K562 (cell line): ENCODE data around the gene MAL.

ENCODE experiments used
- CBFB ChIP-seq: sonication (generic); formaldehyde crosslinking; IDR thresholded peaks from 2 replicates; pipeline ENCODE4 v1.4.0; 2020; ENCODE audit warnings: mild to moderate bottlenecking, missing genetic modification reagents
- MYBL2 ChIP-seq, 2 experiments: fragments of 450-650 bp in 1 of 2; sonication (generic) in 1 of 2; formaldehyde crosslinking in 1 of 2; IDR thresholded peaks; 2 replicates each; pipeline versions ENCODE4 v1.6.1 to v1.8.1; 2017 to 2022; ENCODE audit warnings: borderline replicate concordance in 1 of 2, inconsistent platforms in 1 of 2, low read depth in 1 of 2, mild to moderate bottlenecking in 1 of 2, missing genetic modification reagents in 1 of 2, moderate library complexity in 1 of 2
- NCOA1 ChIP-seq: fragments of 450-650 bp; IDR thresholded peaks from 2 replicates; pipeline ENCODE4 v1.6.1; 2016; ENCODE audit warnings: low read depth
- NFYB ChIP-seq: IDR thresholded peaks from 2 replicates; pipeline ENCODE4 v1.6.1; 2011; ENCODE audit warnings: mild to moderate bottlenecking, moderate library complexity; ENCODE audit not compliant: insufficient read length; ENCODE audit errors: extremely low read depth
- SP2 ChIP-seq: IDR thresholded peaks from 2 replicates; pipeline ENCODE4 v1.6.1; 2011; ENCODE audit warnings: mild to moderate bottlenecking, low read depth, low read length, moderate library complexity; ENCODE audit not compliant: poor library complexity, severe bottlenecking; ENCODE audit errors: extremely low read depth
- ZNF143 ChIP-seq: sonication (generic); formaldehyde crosslinking; IDR thresholded peaks from 2 replicates; pipeline ENCODE4 v1.9.0; 2022; ENCODE audit warnings: mild to moderate bottlenecking, missing genetic modification reagents
- ZNF561 ChIP-seq: fragments of 450-650 bp; formaldehyde crosslinking; conservative IDR thresholded peaks from 2 replicates; pipeline ENCODE4 v1.4.0; 2020; ENCODE audit warnings: mild to moderate bottlenecking, moderate library complexity
- TF ChIP-seq, protein P1 (sequence below): fragments of 450-650 bp; IDR thresholded peaks from 2 replicates; pipeline ENCODE4 v1.6.1; 2016; ENCODE audit warnings: borderline replicate concordance

GRCh38 chr2:94982675-94983074 lies 42.8 kb upstream of the MAL start:
- TF ChIP-seq NFYB = no peak
- no peak for TF ChIP-seq ZNF561 (CRISPR knock-in tag)
- TF ChIP-seq ZNF143 (CRISPR knock-in tag) = no peak
- no peak for TF ChIP-seq SP2
- no peak for TF ChIP-seq NCOA1
- no peak for TF ChIP-seq MYBL2 (IDR thresholded peaks at IDR 0.05; ENCODE audit: low read depth)
- no peak for TF ChIP-seq MYBL2 (CRISPR knock-in tag; IDR thresholded peaks at IDR 0.05; ENCODE audit: borderline replicate concordance)
- TF ChIP-seq CBFB (CRISPR knock-in tag) = no peak
- TF ChIP-seq, protein P1, sequence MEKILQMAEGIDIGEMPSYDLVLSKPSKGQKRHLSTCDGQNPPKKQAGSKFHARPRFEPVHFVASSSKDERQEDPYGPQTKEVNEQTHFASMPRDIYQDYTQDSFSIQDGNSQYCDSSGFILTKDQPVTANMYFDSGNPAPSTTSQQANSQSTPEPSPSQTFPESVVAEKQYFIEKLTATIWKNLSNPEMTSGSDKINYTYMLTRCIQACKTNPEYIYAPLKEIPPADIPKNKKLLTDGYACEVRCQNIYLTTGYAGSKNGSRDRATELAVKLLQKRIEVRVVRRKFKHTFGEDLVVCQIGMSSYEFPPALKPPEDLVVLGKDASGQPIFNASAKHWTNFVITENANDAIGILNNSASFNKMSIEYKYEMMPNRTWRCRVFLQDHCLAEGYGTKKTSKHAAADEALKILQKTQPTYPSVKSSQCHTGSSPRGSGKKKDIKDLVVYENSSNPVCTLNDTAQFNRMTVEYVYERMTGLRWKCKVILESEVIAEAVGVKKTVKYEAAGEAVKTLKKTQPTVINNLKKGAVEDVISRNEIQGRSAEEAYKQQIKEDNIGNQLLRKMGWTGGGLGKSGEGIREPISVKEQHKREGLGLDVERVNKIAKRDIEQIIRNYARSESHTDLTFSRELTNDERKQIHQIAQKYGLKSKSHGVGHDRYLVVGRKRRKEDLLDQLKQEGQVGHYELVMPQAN = no peak
